HG02973 (cell line): Measurements from ENCODE around the gene EFCC1.

ENCODE experiments used
- ATAC-seq: cut with Tn5 transposase; IDR thresholded peaks from one replicate; pipeline ENCODE4 v1.9.1; 2021; ENCODE audit warnings: moderate library complexity; ENCODE audit not compliant: unreplicated experiment

The EFCC1 gene

GRCh38 chr3:129013491-129013891 lies 12.4 kb downstream of the EFCC1 start:
- ATAC-seq = no peak

GRCh38 chr3:129014148-129014547 lies 13.0 kb downstream of the EFCC1 start:
- ATAC-seq = no peak

GRCh38 chr3:129014793-129015345 lies 13.8 kb downstream of the EFCC1 start:
- ATAC-seq = no peak

GRCh38 chr3:129015388-129016105 lies 14.4 kb downstream of the EFCC1 start:
- no peak for ATAC-seq

GRCh38 chr3:129016356-129016719 lies 15.2 kb downstream of the EFCC1 start:
- ATAC-seq = no peak

- ATAC-seq = peak; percentile 50
These were observed 15.8 kb downstream of the EFCC1 start for GRCh38 chr3:129016720-129017483.

GRCh38 chr3:129017484-129017899 lies 16.4 kb downstream of the EFCC1 start:
- no peak for ATAC-seq

- ATAC-seq = no peak
These were observed 17.2 kb downstream of the EFCC1 start for GRCh38 chr3:129018271-129018670.

- ATAC-seq = no peak
These were observed 17.6 kb downstream of the EFCC1 start for GRCh38 chr3:129018751-129019150.

- no peak for ATAC-seq
These were observed 18.2 kb downstream of the EFCC1 start for GRCh38 chr3:129019266-129019665.

GRCh38 chr3:129020691-129021090 lies 19.6 kb downstream of the EFCC1 start:
- no peak for ATAC-seq

GRCh38 chr3:129021140-129021551 lies 20.0 kb downstream of the EFCC1 start:
- ATAC-seq = no peak

GRCh38 chr3:129022114-129023007 lies 21.3 kb downstream of the EFCC1 start:
- no peak for ATAC-seq

GRCh38 chr3:129023008-129023358 lies 21.9 kb downstream of the EFCC1 start:
- no peak for ATAC-seq

GRCh38 chr3:129023909-129024308 lies 22.8 kb downstream of the EFCC1 start:
- no peak for ATAC-seq

- no peak for ATAC-seq
These were observed 24.0 kb downstream of the EFCC1 start for GRCh38 chr3:129025108-129025507.

GRCh38 chr3:129025691-129026435 lies 24.8 kb downstream of the EFCC1 start:
- ATAC-seq = no peak

- ATAC-seq = peak; percentile 97
These were observed 25.8 kb downstream of the EFCC1 start for GRCh38 chr3:129026728-129027543.

- ATAC-seq = no peak
These were observed 26.4 kb downstream of the EFCC1 start for GRCh38 chr3:129027544-129027880.

- ATAC-seq = no peak
These were observed 27.8 kb downstream of the EFCC1 start for GRCh38 chr3:129028866-129029265.
